HG03064 (cell line): ENCODE data around the gene PPP2R2D.
"Not testable (repeated sequence)": the region's sequence is repeated elsewhere in the genome, so short reads cannot be mapped to it uniquely, and the experiment has no call there.

Experiments
- ATAC-seq: cut with Tn5 transposase; IDR thresholded peaks from one replicate; pipeline ENCODE4 v1.9.1; 2021; ENCODE audit warnings: low read depth; ENCODE audit not compliant: unreplicated experiment

Gene PPP2R2D

DNA sequence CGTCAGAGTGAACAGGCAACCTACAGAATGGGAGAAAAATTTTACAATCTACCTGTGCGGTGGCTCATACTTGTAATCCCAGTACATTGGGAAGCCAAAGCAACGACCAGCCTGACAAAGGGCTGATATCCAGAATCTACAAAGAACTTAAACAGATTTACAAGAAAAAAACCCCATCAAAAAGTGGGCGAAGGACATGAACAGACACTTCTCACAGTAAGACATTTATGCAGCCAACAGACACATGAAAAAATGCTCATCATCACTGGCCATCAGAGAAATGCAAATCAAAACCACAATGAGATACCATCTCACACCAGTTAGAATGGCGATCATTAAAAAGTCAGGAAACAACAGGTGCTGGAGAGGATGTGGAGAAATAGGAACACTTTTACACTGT is 86.5 kb downstream of the PPP2R2D start:
- ATAC-seq: not testable (repeated sequence)

DNA sequence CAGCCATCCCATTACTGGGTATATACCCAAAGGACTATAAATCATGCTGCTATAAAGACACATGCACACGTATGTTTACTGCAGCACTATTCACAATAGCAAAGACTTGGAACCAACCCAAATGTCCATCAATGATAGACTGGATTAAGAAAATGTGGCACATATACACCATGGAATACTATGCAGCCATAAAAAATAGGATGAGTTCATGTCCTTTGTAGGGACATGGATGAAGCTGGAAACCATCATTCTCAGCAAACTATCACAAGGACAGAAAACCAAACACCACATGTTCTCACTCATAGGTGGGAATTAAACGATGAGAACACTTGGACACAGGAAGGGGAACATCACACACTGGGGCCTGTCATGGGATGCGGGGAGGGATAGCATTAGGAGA is 87.0 kb downstream of the PPP2R2D start:
- ATAC-seq: not testable (repeated sequence)

DNA sequence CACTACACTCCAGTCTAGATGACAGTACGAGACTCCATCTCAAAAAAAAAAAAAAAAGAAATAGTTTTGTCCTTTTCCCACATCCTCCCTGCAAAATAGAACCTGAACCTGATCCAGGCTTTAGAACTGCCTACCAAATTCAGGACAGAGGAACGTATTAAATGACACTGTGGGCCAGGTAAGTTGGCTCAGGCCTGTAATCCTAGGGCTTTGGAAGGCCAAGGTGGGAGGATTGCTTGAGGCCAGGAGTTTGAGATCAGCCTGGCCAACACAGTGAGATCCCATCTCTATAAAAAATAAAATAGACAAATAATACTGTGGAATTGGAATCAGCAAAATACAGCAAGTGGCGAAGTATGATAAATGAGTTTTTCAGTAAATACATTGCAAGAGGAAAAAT is 90.9 kb downstream of the PPP2R2D start:
- no peak for ATAC-seq

DNA sequence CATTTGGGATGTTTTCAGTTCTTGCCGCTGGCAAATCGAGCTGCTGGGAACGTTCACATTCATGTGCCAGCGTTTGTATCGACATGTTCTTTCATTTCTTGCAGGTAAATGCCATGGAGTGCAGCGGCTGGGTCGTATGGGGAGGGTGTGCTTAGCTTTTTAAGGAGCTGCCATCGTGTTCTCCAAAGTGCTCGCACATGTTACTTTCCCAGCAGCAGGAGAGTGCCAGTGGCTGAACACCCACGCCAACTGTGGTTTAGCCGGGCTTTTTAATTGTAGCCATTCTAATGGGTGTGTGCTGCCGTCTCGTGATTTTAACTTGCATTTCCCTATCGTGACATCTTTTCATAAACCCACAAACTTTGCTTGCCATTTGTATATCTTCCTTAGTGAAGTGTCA is 92.5 kb downstream of the PPP2R2D start:
- ATAC-seq: no peak

DNA sequence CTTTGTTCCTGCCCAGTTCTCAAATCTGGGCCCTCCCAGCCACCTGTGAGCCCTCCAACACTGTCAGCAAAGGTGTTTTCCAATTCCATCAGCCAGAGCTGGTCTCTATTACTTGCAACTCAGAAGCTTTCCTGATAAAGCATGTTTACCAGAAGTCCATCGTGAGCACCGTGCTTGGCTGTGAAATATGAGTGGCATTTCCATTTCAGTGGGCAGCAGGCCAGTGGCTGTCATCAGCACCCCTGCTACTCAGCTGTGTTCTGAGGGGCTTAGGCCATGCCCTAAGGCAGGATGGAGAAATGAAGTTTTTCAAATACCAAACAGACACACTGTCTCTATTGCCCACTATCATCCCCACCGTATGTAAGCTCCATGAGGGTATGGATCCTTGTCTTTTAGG is 93.6 kb downstream of the PPP2R2D start:
- no peak for ATAC-seq

DNA sequence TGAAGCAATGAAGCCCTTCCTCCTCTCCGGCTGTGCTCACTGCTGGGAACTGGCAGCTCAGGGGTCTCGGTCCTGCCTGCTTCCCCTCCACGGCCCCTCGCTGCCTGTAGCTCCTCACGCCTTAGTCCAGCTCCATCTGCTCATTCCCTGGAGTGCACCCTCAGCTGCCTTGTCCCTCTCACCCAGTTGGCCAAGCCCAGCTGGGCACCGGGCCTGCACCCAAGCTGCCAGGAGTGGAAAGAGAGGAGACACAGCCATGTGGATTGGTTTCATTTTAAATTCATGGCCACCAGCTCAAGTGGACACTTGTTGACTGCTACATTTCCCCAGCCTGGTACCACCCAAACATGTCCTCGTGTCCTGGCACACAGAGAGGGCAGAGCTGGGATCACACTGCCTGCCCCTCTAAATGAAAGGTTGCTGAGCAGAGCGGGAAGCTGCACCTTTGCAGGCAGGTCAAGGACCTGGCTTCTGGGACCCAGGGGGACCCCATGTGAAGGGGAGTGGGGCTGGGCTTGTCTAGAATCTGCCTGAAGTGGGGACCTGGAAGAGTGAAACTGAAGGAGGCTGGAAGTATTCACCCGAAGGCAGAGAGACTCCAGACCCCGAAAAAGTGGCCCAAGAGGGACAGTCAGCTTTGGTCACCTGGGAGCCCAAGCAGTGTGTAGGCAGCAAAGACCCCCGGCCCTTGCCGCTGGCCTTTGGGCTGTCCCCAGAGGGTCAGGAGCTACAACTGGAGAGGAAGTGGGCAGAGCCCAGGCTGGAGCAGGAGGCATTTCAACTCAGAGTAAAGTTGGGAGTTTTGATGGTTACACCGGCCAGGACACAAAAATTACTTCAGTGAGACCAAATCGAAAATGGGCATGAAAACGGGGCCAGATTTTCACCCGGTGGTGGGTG is 95.9 kb downstream of the PPP2R2D start:
- no peak for ATAC-seq

DNA sequence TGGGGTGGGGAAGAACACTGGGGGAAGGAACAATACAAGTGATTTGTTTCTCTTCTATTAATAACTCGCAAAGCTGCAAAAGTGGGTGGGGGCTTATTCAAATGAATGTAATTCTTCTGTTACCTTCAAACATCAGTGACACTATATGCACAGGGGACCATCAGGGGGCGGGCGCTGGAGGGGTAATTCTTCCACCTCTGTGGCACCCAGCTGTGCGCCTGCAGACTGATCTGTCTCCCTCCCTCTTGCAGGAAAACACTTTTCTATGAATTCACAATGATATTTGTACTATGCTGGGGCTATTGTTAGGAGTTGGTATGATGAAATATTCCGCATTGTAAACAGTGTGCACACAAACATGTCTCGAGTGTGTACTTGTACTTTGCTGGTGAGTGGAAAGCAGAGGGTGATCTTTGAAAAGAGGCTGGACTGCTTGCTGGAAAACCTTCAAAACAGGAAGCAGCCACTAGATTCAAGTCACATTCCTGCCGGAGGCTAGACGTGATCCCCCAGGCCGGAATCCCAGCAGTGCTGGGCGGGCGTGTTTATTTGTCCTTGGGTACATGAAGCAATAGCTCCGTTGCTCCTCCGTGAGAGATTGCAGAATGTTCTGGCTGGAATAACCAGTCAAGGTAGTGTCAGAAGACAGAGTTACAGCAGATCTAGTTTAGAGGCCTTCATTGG is 96.7 kb downstream of the PPP2R2D start:
- ATAC-seq: no peak

DNA sequence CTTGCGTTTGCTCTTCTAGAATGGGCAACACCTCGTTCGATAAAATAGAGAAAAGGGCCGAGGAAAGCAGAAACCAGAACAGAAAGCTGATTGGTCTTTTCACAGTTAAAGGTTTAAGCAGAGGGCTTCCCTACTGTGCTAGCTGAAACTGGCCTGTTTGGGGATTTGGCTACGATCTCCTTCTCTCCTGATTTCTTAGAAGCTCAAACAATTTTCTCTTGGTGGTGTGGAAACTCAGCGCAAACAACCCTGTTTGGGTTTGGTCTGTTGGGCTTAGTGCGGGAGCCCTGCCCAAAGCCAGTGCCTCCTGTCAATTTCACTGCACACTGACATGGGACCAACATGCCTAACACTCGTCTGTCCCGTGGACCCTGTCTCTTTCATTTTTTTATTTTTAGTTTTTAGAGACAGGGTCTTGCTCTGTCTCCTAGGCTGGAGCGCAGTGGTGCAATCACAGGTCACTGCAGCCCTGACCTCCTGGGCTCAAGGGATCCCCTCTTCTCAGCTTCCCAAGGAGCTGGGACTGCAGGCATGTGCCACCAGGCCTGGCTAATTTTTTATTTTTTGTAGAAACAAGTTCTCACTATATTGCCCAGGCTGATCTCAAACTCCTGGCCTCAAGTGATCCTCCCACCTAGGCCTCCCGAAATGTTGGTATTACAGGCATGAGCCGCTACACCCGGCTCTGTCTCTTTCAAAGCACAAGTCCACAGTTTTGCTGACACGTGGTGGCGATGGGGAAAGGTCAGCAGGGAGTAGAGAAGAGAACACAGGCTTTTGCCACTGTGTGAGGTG is 97.4 kb downstream of the PPP2R2D start:
- ATAC-seq: no peak

DNA sequence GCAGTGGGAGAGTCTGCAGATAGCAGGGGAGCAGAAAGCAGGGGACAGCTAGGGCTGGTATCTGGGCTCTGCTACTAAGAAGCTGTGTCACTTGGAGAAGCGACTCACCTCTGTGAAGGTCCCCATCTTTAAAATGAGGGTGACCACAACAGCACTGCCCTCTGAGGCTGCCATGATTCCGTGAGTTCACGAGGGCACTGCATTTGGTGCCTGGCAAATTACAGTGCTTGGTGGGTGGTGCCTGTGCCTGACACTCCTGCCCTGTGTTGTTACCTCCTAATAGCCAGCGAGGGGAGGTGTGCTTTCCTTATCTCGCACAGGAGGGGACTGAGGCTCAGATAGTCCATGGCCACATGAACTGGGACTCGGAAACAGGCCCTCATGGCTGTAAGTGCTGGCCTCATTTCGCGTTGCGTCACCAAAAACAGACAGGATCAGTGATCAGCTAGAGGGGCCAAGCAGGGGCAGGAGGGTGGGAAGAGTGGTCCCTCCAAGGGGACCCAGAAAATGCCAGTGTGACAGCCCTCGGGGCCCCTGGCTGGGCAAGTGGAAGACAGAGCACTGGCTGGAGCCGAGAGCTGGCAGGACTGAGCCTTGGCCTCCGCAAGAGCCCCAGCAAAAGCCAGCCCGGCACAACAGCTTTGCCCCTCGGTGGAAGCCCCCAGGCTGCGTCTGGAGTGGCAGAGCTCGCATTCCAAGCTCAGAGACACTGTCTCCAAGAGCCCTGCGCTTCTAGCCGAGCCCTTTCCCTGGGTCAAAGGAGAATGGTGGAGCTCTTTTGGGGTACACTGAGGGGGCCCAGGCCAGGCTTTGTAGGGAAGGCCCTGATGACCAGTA is 98.3 kb downstream of the PPP2R2D start:
- ATAC-seq: no peak

DNA sequence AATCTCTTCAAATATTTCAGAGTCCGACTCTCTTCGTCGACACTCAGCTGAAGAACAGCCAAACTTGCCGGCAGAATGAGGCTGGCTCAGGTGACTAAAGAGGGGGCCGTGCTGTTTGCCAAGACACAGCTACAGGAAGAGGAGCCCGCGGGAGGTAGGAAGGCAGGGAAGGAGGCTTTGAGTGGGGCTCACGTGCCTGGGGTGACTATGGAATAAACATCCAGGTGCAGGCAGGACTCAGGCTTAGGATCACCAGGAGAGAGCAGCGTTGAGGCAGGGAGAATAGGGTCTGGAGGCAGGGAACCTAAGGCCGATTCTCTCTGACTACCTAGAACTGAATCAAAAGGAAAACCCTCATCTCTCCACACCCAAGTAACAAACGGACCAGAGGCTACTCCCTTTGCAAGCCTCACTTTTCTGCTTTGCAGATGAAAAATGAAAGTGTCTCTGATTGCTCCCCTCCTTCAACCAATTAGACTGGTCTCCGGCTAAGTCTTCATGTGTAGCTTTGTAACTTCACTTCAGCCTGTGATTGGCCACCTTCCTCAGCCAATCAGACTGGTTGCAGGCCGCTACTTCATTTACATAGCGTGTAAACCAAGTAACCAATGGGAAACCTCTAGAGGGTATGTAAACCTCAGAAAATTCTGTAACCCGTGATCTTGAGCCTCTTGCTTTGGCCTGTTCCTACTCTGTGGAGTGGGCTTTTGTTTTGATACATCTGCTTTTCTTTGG is 100.6 kb downstream of the PPP2R2D start:
- no peak for ATAC-seq

DNA sequence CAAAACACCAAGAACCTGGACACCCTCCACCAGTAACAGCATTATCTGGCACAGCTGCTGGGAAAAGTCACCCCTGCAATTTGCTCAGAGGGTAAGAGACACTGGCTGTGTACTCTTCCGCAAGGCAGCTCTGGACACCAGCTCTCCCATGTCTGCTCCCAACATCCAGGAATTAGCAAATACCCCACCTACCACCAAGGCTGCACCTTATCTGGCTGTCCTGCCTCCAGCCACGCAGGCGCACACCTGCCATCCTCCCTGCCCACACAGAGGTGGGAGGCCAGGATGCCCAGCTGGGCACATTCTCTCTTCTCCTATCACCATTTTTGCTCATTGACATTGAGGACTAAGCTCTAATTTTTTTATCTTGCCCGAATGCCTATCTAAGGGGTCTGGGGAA is 101.2 kb downstream of the PPP2R2D start:
- no peak for ATAC-seq

DNA sequence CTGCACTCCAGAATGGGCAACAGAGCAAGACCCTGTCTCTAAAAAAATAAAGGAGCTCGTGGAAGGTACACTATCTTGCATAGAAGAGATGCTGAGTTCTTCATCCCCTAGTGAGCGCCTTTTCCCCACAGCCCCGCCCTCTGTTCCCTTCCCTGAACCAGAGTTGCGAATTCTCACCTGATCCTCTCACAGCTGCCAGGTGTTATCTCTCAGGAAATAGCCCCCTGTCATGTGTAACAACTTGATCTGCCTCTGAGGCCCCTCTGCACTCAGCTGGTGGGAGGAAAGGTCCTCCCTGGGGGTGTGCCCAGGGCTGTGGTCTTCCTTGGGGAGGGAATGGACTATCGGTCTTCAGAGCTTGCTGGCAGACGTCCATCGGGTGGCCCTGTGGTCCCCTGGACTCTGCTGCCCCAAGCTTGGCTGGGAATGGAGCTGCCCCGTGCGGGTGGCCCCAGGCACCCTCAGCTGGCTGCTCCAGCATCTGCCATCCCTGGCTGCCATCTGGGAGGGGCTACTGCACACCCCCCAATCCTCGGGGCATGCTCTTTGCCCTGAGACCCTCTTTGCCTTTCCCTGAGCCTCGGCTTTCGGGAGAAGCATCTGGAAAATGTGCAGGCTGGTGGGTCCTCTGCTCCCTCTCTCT is 102.6 kb downstream of the PPP2R2D start:
- ATAC-seq: no peak

DNA sequence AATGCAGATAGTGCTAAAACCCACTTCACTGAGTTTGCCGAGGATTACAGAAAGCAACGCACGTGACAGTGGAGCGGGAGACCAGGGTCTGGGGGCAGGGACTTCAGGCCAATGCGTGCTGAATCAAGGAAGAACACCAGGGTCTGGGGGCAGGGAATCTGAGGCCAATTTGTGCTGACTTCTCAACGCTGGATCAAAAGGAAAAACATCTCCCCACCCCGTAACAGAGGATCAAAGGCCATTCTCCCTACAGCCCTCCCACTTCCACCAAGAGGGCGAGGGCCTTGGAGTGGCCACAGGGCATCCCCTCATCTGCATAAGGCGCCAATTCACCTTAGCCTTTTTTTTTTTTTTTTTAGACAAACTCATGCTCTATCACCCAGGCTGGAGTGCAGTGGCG is 103.2 kb downstream of the PPP2R2D start:
- no peak for ATAC-seq

DNA sequence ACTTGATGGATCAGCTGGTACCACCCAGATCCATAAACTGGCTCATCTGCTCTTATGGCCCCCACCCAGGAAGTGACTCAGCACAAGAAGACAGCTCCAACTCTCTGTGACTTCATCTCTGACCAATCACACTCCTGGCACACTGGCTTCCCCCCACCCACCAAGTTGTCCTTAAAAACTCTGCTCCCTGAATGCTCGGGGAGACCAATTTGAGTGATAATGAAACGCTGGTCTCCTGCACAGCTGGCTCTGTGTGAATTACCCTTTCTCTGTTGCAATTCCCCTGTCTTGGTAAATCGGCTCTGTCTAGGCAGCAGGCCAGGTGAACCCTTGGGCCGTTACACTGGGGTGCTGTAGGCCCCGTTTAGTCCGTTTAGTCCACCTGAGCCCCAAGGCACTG is 104.3 kb downstream of the PPP2R2D start:
- ATAC-seq: no peak

DNA sequence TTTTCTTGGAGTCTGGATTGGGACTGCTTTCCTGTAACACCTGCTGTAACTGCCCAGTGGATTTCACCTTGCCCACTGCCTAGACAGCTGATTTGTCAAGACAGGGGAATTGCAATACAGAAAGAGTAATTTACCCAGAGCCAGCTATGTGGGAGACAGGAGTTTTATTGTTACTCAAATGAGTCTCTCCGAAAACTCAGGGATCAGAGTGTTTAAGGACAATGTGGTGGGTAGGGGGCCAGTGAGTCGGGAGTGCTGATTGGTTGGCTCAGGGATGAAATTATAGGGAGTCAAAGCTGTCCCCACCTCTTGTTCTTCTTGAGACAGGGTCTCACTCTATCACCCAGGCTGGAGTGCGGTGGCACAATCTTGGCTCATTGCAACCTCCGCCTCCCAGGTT is 106.2 kb downstream of the PPP2R2D start:
- no peak for ATAC-seq

DNA sequence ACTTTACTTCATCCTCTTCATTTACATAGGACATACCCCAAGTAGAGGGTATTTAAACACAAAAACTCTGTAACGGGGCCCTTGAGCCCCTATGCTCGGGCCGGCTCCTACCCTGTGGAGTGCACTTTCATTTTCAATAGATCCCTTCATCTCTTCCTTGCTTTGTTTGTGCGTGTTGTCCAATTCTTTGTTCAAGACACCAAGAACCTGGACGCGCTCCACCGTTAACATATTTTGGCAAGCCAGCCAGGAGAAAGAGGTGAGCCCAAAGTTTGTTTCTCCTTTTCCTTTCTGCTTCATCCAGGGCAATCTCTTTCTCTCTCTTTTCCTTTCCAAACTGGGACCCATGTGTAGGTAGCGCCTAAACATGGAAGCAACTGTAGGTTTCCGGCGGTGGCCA is 106.9 kb downstream of the PPP2R2D start:
- ATAC-seq: no peak
